ENCODE results near the gene ATRIP. TPM values are rescaled to one million over a fixed set of nuclear protein-coding genes. Genes with fewer than 3 reads are reported as not detected.
A peak's percentile ranks its signal among the peaks of the same experiment; 100 is the strongest.

The ATRIP gene
- total and polyA plus RNA-seq, 5 donors from 2014 or later = 9.6 to 14.7 (median 11.9) TPM

DNA sequence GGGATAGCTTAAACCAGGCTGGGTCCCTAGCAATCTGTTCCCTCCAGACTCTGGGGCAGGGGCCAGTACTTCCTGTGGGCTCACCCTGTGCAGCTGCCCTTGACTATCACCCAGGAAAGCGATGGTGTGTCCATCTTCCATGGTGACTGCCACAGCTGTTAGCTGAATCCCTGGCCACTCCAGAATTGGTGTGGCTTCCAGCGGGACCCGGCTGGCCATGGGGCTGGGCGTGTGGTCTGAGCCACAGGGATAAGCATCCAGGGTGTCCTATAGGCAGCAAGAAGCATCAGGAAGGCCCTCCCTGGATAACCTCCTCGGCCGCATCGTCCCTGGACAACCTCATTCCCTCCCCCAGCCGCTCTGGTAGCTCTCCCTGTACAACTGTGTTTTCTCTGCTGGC lies 23.9 kb upstream of the ATRIP start:
- Histone ChIP-seq H3K27ac (ENCODE audit: insufficient read depth, low read length, poor library complexity, severe bottlenecking) (no peak overlapping the region), H3K27me3 (ENCODE audit: control insufficient read depth, insufficient read depth, low read length) (peaks cover under 1% of the 10 kb centered on the region), H3K4me1 (ENCODE audit: control insufficient read depth, insufficient read depth, low read length, poor library complexity, severe bottlenecking) (no peaks in the 10 kb centered on the region), H3K9me3 (ENCODE audit: control insufficient read depth in 2 of 2, low read length in 2 of 2) (no peaks in the 10 kb centered on the region), H3K36me3 (ENCODE audit: control insufficient read depth, insufficient read depth, low read length) (no peaks in the 10 kb centered on the region), H3K4me3 (ENCODE audit: low read depth, low read length) (no peak overlapping the region)
- no peaks in the 10 kb centered on the region for H3K4me1 Mint-ChIP-seq
- H3K4me3 Mint-ChIP-seq = no peak overlapping the region
- H3K9me3 Mint-ChIP-seq = no peaks in the 10 kb centered on the region
- H3K36me3 Mint-ChIP-seq = no peaks in the 10 kb centered on the region
- no peak overlapping the region for H3K27ac Mint-ChIP-seq
- no peak for DNase-seq
- ATAC-seq (ENCODE audit: low read depth in 2 of 2) = no peak
- peaks cover 10% of the 10 kb centered on the region for H3K27me3 Mint-ChIP-seq

DNA sequence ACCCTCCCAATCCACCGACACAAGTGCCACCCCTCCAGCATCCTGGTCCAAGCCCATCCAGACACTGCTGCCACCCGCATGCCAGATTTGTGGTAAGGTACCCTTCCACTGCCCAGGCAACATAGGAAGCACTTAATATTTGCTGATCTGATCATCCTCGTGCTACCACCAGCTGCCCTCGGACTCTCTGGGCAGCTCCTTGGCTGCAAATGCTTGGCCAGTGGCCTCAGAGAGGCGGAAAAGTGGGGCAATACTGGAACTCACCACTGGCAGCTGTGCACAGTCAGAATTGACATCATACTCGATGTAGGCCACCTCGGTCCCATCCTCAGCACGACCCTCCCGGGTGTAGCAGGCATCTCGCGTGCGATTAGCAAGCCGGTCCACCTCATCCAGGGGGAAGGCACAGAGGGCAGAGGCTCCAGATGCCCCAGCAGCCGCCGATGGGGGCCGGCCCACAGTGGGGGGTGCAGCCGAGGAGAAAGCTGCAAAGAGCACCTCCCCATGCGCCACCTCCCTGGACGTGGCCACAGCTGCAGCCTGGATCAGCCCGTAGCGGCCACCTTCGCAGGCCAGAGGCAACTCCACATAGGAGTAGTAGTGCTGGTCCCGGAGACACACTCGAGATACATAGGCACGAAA lies 23.2 kb upstream of the ATRIP start:
- Histone ChIP-seq H3K27me3 (ENCODE audit: control insufficient read depth, insufficient read depth, low read length) (peaks cover 2% of the 10 kb centered on the region), H3K27ac (ENCODE audit: insufficient read depth, low read length, poor library complexity, severe bottlenecking) (no peak overlapping the region), H3K4me3 (ENCODE audit: low read depth, low read length) (no peak overlapping the region), H3K4me1 (ENCODE audit: control insufficient read depth, insufficient read depth, low read length, poor library complexity, severe bottlenecking) (no peaks in the 10 kb centered on the region), H3K9me3 (ENCODE audit: control insufficient read depth in 2 of 2, low read length in 2 of 2) (no peaks in the 10 kb centered on the region), H3K36me3 (ENCODE audit: control insufficient read depth, insufficient read depth, low read length) (no peaks in the 10 kb centered on the region)
- no peak for DNase-seq
- no peak for ATAC-seq (ENCODE audit: low read depth in 2 of 2)
- peaks cover 16% of the 10 kb centered on the region for H3K27me3 Mint-ChIP-seq
- H3K27ac Mint-ChIP-seq = no peak overlapping the region
- H3K4me3 Mint-ChIP-seq = no peak overlapping the region
- H3K4me1 Mint-ChIP-seq = peaks cover 0 to 4% (median 1%) of the 10 kb centered on the region in 4 donors
- no peaks in the 10 kb centered on the region for H3K36me3 Mint-ChIP-seq
- H3K9me3 Mint-ChIP-seq = no peaks in the 10 kb centered on the region

DNA sequence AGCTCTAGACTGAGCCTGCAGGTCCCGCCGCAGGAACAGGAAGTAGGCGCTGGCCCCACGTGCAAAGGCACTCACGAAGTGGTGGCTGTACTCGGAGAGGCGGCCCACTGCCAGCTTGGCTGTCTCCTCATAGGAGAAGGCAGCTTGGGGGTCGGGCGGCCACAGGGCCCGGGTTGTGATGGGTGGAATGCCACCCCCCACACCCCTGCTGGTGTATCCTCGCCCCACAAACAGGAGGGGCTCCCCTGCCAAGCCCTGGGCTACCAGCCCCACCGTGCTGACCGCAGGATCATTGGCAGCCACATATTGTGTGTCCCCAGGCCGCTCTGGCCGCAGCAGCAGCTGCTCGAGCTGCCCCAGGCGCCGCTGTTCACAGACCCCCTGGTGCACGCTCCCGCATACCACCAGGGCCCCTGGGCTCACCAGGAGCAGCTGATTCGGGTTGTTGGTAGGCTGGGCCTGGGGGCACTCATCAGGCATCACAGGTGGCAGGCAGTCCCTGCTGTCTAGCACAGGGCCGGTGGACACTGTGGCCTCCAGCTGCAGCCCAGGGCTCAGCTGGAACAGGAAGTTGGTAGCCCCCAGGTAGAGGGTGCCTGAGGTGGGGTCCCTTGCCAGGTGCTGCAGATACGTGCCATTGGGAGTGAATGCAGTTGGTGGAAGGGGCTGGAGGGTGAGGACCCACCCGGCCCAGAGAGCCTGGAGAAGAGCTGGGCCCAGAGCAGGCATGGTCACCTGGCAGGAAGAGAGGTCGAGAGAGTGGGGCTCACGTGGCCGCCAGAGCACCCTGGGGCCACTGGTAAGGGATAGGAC lies 22.4 kb upstream of the ATRIP start:
- H3K4me1 Mint-ChIP-seq = peaks cover 0 to 4% (median 1%) of the 10 kb centered on the region in 4 donors
- H3K27ac Mint-ChIP-seq = peak overlapping the region in 2 of 3 donors; percentile 15 to 66
- no peak for DNase-seq
- no peak for ATAC-seq (ENCODE audit: low read depth in 2 of 2)
- Histone ChIP-seq H3K9me3 (ENCODE audit: control insufficient read depth in 2 of 2, low read length in 2 of 2) (no peaks in the 10 kb centered on the region), H3K4me1 (ENCODE audit: control insufficient read depth, insufficient read depth, low read length, poor library complexity, severe bottlenecking) (no peaks in the 10 kb centered on the region), H3K27ac (ENCODE audit: insufficient read depth, low read length, poor library complexity, severe bottlenecking) (no peak overlapping the region), H3K4me3 (ENCODE audit: low read depth, low read length) (no peak overlapping the region), H3K27me3 (ENCODE audit: control insufficient read depth, insufficient read depth, low read length) (peaks cover 2% of the 10 kb centered on the region), H3K36me3 (ENCODE audit: control insufficient read depth, insufficient read depth, low read length) (no peaks in the 10 kb centered on the region)
- peaks cover 16% of the 10 kb centered on the region for H3K27me3 Mint-ChIP-seq
- H3K36me3 Mint-ChIP-seq = no peaks in the 10 kb centered on the region
- no peak overlapping the region for H3K4me3 Mint-ChIP-seq
- no peaks in the 10 kb centered on the region for H3K9me3 Mint-ChIP-seq

DNA sequence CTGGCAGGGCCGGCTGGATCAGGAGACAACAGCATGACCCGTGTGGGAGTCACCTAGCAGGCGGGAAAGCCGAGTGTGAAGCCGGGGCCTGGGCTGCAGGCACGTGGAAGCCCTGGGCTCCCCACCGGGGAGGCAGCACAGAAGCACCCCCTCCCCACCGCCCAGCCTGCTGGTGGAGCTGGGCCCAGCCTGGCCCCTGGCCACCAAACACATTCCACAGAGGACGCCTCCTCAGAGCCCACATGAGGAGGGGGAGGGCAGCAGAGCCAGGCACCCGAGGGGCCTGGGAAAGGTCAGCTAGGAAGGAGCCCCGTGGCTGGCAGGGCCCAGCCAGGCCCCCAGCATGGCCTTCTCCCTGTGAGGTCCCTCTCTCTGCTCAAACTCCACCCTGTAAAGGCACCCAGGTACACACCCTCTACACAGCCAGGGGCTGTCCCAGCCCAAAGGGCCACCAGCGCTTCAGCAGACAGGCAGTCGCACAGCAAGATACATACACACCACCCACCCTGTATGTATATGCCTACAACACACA lies 21.2 kb upstream of the ATRIP start:
- Histone ChIP-seq H3K27ac (ENCODE audit: insufficient read depth, low read length, poor library complexity, severe bottlenecking) (no peak overlapping the region), H3K9me3 (ENCODE audit: control insufficient read depth in 2 of 2, low read length in 2 of 2) (no peaks in the 10 kb centered on the region)
- H3K36me3 Mint-ChIP-seq = no peaks in the 10 kb centered on the region

DNA sequence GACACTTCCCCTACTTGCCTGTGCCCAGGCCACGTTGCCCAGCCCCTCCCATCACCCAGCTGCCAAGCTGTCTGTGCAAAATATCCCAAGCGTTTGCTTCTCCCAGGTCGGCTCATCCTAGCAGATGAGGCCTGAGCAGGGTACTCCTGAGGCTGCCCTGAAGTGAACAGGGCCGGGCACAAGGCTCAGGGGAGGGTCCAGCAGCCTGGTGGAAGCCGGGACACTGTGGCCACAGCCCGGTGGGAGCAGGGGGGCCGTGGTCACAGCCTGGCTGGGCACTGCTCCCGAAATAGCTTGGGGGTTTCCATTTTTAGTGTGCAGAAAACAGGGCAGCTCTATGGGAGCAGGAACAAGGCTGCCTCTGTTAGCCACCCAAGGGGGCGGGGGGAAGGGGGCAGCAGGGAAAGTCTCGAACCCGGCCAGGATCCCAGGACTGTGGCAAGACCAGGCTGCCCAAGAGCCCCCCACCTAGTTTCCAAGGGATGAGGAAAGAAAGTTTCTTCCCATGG lies 20.1 kb upstream of the ATRIP start:
- no peaks in the 10 kb centered on the region for H3K36me3 Mint-ChIP-seq
- H3K27me3 Mint-ChIP-seq = peaks cover 18% of the 10 kb centered on the region
- Histone ChIP-seq H3K9me3 (ENCODE audit: control insufficient read depth in 2 of 2, low read length in 2 of 2) (no peaks in the 10 kb centered on the region), H3K4me1 (ENCODE audit: control insufficient read depth, insufficient read depth, low read length, poor library complexity, severe bottlenecking) (peaks cover 8% of the 10 kb centered on the region), H3K4me3 (ENCODE audit: low read depth, low read length) (no peak overlapping the region), H3K27ac (ENCODE audit: insufficient read depth, low read length, poor library complexity, severe bottlenecking) (no peak overlapping the region), H3K27me3 (ENCODE audit: control insufficient read depth, insufficient read depth, low read length) (peaks cover 2% of the 10 kb centered on the region), H3K36me3 (ENCODE audit: control insufficient read depth, insufficient read depth, low read length) (no peaks in the 10 kb centered on the region)
- peaks cover 0 to 20% (median 4%) of the 10 kb centered on the region in 4 donors for H3K4me1 Mint-ChIP-seq
- no peak overlapping the region for H3K4me3 Mint-ChIP-seq
- peaks cover 0 to under 1% (median 0%) of the 10 kb centered on the region in 7 donors for H3K9me3 Mint-ChIP-seq
- H3K27ac Mint-ChIP-seq = no peak overlapping the region
- ATAC-seq (ENCODE audit: low read depth in 2 of 2) (no peak), DNase-seq (no peak)

More for the DNA sequence above, 21.2 kb upstream of the ATRIP start:
- no peak overlapping the region for H3K27ac Mint-ChIP-seq
- peak overlapping the region in 1 of 4 donors; percentile 50 for H3K4me3 Mint-ChIP-seq
- Histone ChIP-seq H3K36me3 (ENCODE audit: control insufficient read depth, insufficient read depth, low read length) (no peaks in the 10 kb centered on the region), H3K4me1 (ENCODE audit: control insufficient read depth, insufficient read depth, low read length, poor library complexity, severe bottlenecking) (peaks cover 7% of the 10 kb centered on the region), H3K27me3 (ENCODE audit: control insufficient read depth, insufficient read depth, low read length) (peaks cover 2% of the 10 kb centered on the region), H3K4me3 (ENCODE audit: low read depth, low read length) (no peak overlapping the region)
- H3K4me1 Mint-ChIP-seq = peaks cover 0 to 9% (median 4%) of the 10 kb centered on the region in 4 donors
- no peaks in the 10 kb centered on the region for H3K9me3 Mint-ChIP-seq
- H3K27me3 Mint-ChIP-seq = peaks cover 16% of the 10 kb centered on the region
- ATAC-seq (ENCODE audit: low read depth in 2 of 2) = no peak
- no peak for DNase-seq

DNA sequence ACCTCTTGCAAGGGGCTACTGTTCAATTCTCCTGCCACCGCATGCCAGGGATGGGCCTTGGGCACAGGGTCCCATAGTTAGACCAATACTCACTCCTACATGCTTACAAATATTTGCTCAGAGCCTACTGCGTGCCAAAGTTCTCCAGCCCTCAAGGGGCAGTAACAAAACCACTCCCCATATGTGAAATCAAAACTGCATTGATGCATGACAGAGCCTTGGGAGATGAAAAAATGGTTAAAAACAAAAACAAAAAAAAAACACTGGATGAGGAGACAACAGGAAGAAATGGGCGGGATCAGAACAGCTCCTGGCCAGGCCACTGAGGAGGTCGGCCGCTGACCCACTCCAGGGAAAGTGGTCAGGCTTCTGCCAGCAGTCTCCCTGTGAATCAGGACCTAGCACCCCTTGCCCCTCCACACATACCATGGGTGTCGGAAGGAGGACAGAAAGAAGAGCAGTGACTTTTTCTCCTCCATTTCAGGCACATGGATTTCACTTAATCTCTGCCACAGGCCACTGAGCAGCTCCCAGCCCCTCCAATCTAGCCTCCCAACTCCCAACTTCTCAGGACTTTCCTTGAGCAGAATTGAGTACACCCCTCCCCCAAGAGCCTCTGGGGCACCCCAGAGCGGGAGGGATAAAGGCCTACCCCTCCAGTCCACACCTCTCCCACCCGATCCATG lies 19.4 kb upstream of the ATRIP start:
- Histone ChIP-seq H3K36me3 (ENCODE audit: control insufficient read depth, insufficient read depth, low read length) (peaks cover under 1% of the 10 kb centered on the region), H3K27me3 (ENCODE audit: control insufficient read depth, insufficient read depth, low read length) (peaks cover 2% of the 10 kb centered on the region), H3K4me1 (ENCODE audit: control insufficient read depth, insufficient read depth, low read length, poor library complexity, severe bottlenecking) (peaks cover 8% of the 10 kb centered on the region), H3K4me3 (ENCODE audit: low read depth, low read length) (no peak overlapping the region), H3K27ac (ENCODE audit: insufficient read depth, low read length, poor library complexity, severe bottlenecking) (no peak overlapping the region), H3K9me3 (ENCODE audit: control insufficient read depth in 2 of 2, low read length in 2 of 2) (no peaks in the 10 kb centered on the region)
- H3K36me3 Mint-ChIP-seq = no peaks in the 10 kb centered on the region
- H3K27ac Mint-ChIP-seq = no peak overlapping the region
- peaks cover 0 to 2% (median 0%) of the 10 kb centered on the region in 7 donors for H3K9me3 Mint-ChIP-seq
- peaks cover 0 to 24% (median 4%) of the 10 kb centered on the region in 4 donors for H3K4me1 Mint-ChIP-seq
- no peak for DNase-seq
- peaks cover 22% of the 10 kb centered on the region for H3K27me3 Mint-ChIP-seq
- H3K4me3 Mint-ChIP-seq = peak overlapping the region; percentile 7 to 84 (median 59)
- no peak for ATAC-seq (ENCODE audit: low read depth in 2 of 2)

DNA sequence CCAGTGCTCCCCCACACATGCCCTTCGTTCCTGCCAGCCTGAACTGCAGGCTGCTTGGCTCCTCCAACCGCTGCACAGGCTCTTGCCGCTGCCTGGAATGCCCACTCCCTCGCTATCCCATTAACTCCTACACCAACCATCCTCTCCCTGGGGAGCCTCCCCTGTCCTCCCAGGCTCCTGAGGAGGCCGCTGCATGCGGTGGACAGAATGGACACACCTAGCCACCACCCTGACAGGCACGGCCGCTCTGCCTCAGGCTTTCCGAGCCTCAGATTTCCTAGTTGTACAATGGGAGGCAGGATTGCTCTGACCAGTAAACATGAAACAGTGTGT lies 18.9 kb upstream of the ATRIP start:
- Mint-ChIP-seq H3K36me3 (no peaks in the 10 kb centered on the region), H3K9me3 (peaks cover 0 to 2% (median 0%) of the 10 kb centered on the region in 7 donors), H3K27ac (peak overlapping the region in 1 of 3 donors; percentile 52), H3K27me3 (peaks cover 22% of the 10 kb centered on the region), H3K4me1 (peaks cover 0 to 24% (median 4%) of the 10 kb centered on the region in 4 donors), H3K4me3 (peak overlapping the region; percentile 61 to 84 (median 72))
- Histone ChIP-seq H3K4me1 (ENCODE audit: control insufficient read depth, insufficient read depth, low read length, poor library complexity, severe bottlenecking) (peaks cover 8% of the 10 kb centered on the region), H3K4me3 (ENCODE audit: low read depth, low read length) (no peak overlapping the region), H3K27me3 (ENCODE audit: control insufficient read depth, insufficient read depth, low read length) (peaks cover 2% of the 10 kb centered on the region), H3K36me3 (ENCODE audit: control insufficient read depth, insufficient read depth, low read length) (peaks cover 6% of the 10 kb centered on the region), H3K9me3 (ENCODE audit: control insufficient read depth in 2 of 2, low read length in 2 of 2) (no peaks in the 10 kb centered on the region), H3K27ac (ENCODE audit: insufficient read depth, low read length, poor library complexity, severe bottlenecking) (no peak overlapping the region)
- DNase-seq (no peak), ATAC-seq (ENCODE audit: low read depth in 2 of 2) (no peak)
